ENCODE data around the gene KRT71.

The KRT71 gene

DNA sequence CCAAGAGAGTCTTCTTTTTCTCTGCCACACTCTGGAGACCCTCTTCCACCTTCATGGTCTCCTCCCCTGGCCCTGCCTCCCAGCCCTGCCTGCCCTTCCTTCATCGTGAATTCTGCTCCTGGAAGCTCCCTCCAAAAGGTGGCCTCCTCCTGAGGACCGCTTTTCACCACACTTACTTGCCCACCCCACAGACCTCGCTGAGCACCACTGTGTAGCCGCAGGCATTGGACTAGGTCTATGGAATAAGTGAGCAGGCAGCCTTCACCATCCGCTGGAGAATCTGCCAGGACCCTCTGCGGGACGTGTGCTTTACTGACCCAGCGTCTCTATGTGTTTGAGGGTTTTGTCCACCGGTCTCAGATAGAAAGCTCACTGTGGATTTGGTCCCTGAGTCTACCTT lies 23.1 kb downstream of the KRT71 start:
- no peak overlapping the region for H3K4me2 ChIP-seq (ENCODE audit: low read depth, low read length)
- H3K27me3 ChIP-seq (replicated peaks; ENCODE audit: insufficient read depth, low read length) = peaks cover 45% of the 10 kb centered on the region
- no peaks in the 10 kb centered on the region for H4K20me1 ChIP-seq (ENCODE audit: insufficient read depth, low read length)
- no peak overlapping the region for H3K27ac ChIP-seq (ENCODE audit: low read length)
- no peaks in the 10 kb centered on the region for H3K79me2 ChIP-seq (ENCODE audit: low read length)
- no peaks in the 10 kb centered on the region for H3K9me2 ChIP-seq (replicated peaks; ENCODE audit: insufficient read depth, low read length)
- H2AFZ ChIP-seq (ENCODE audit: low read length) = no peak overlapping the region
- H3K9ac ChIP-seq (ENCODE audit: low read length) = no peak overlapping the region
- no peak for DNase-seq
- no peaks in the 10 kb centered on the region for H3K4me1 ChIP-seq (ENCODE audit: low read length)
- H3K9me3 ChIP-seq (replicated peaks; ENCODE audit: insufficient read depth, low read length) = no peaks in the 10 kb centered on the region
- H3F3A ChIP-seq (ENCODE audit: insufficient read depth, low read length) = no peaks in the 10 kb centered on the region
- H3K4me3 ChIP-seq (ENCODE audit: low read length) = no peak overlapping the region
- TF ChIP-seq EZH2phosphoT487 (IDR thresholded peaks at IDR 0.05; ENCODE audit: low read length) (no peak), EZH2 (optimal IDR thresholded peaks at IDR 0.05; ENCODE audit: low read depth, low read length) (no peak)
- TF ChIP-seq, protein P1, sequence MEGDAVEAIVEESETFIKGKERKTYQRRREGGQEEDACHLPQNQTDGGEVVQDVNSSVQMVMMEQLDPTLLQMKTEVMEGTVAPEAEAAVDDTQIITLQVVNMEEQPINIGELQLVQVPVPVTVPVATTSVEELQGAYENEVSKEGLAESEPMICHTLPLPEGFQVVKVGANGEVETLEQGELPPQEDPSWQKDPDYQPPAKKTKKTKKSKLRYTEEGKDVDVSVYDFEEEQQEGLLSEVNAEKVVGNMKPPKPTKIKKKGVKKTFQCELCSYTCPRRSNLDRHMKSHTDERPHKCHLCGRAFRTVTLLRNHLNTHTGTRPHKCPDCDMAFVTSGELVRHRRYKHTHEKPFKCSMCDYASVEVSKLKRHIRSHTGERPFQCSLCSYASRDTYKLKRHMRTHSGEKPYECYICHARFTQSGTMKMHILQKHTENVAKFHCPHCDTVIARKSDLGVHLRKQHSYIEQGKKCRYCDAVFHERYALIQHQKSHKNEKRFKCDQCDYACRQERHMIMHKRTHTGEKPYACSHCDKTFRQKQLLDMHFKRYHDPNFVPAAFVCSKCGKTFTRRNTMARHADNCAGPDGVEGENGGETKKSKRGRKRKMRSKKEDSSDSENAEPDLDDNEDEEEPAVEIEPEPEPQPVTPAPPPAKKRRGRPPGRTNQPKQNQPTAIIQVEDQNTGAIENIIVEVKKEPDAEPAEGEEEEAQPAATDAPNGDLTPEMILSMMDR (IDR thresholded peaks at IDR 0.05; ENCODE audit: low read length) = no peak
- no peaks in the 10 kb centered on the region for H3K36me3 ChIP-seq (replicated peaks; ENCODE audit: insufficient read depth, low read length)

DNA sequence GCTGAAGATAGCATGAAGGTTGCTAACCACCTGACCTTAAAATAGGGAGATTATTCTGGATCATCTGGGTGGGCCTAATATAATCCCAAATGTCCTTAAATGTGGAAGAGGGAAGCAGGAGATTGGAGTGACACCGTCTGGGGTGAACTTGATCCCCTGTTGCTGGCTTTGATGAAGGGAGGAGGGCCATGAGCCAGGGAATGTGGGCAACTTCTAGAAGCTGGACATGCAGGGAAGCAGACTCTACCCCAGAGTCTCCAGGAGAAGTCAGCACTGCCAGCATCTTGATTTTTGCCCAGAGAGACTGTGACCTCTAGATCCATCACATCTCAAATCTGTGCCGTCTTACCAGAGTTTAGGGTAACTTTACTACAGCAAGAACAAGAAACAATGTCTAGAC lies 23.5 kb downstream of the KRT71 start:
- Histone ChIP-seq H3K27ac (ENCODE audit: low read length) (no peak overlapping the region), H4K20me1 (ENCODE audit: insufficient read depth, low read length) (no peaks in the 10 kb centered on the region), H3K36me3 (replicated peaks; ENCODE audit: insufficient read depth, low read length) (no peaks in the 10 kb centered on the region), H3K79me2 (ENCODE audit: low read length) (no peaks in the 10 kb centered on the region), H3K4me3 (ENCODE audit: low read length) (no peak overlapping the region), H3K9ac (ENCODE audit: low read length) (no peak overlapping the region), H3F3A (ENCODE audit: insufficient read depth, low read length) (no peaks in the 10 kb centered on the region), H3K9me3 (replicated peaks; ENCODE audit: insufficient read depth, low read length) (no peaks in the 10 kb centered on the region), H3K4me2 (ENCODE audit: low read depth, low read length) (no peak overlapping the region), H3K9me2 (replicated peaks; ENCODE audit: insufficient read depth, low read length) (no peaks in the 10 kb centered on the region), H3K4me1 (ENCODE audit: low read length) (no peaks in the 10 kb centered on the region), H3K27me3 (replicated peaks; ENCODE audit: insufficient read depth, low read length) (peaks cover 49% of the 10 kb centered on the region), H2AFZ (ENCODE audit: low read length) (no peak overlapping the region)
- TF ChIP-seq, protein P1 (IDR thresholded peaks at IDR 0.05; ENCODE audit: low read length) = no peak
- no peak for TF ChIP-seq EZH2 (optimal IDR thresholded peaks at IDR 0.05; ENCODE audit: low read depth, low read length)
- TF ChIP-seq EZH2phosphoT487 (IDR thresholded peaks at IDR 0.05; ENCODE audit: low read length) = no peak
- DNase-seq = no peak

DNA sequence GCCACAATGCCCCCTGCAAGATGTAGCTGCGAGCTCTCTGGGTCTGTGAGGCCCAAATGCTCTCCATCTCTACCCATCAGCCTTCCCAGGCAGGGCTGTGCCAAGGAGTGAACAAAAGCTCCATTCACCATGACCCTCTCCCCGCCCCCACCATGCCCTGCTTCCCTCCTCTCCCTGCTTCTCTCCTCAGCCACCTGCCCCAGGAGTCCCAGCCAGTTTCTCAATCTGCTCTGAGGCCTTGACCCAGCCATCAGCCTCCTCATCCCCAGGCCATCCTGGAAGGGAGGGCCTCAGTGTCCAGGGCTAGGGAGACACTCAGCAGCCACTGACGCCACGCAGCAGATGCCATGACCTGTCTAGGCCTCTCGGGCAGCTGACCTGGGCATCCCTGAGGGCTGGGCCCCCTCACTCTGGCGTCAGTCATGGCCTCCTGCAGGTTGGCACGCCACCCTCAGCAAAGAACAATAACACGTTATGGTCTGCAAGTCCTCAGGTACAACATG lies 24.3 kb downstream of the KRT71 start:
- Histone ChIP-seq H3K9me3 (replicated peaks; ENCODE audit: insufficient read depth, low read length) (no peaks in the 10 kb centered on the region), H3K9me2 (replicated peaks; ENCODE audit: insufficient read depth, low read length) (no peaks in the 10 kb centered on the region), H3K79me2 (ENCODE audit: low read length) (no peaks in the 10 kb centered on the region), H2AFZ (ENCODE audit: low read length) (no peak overlapping the region), H3F3A (ENCODE audit: insufficient read depth, low read length) (no peaks in the 10 kb centered on the region), H3K4me2 (ENCODE audit: low read depth, low read length) (no peak overlapping the region), H3K27ac (ENCODE audit: low read length) (no peak overlapping the region), H3K4me1 (ENCODE audit: low read length) (no peaks in the 10 kb centered on the region), H3K4me3 (ENCODE audit: low read length) (no peak overlapping the region), H4K20me1 (ENCODE audit: insufficient read depth, low read length) (no peaks in the 10 kb centered on the region), H3K9ac (ENCODE audit: low read length) (no peak overlapping the region), H3K36me3 (replicated peaks; ENCODE audit: insufficient read depth, low read length) (no peaks in the 10 kb centered on the region), H3K27me3 (replicated peaks; ENCODE audit: insufficient read depth, low read length) (peaks cover 52% of the 10 kb centered on the region)
- no peak for DNase-seq
- TF ChIP-seq EZH2 (optimal IDR thresholded peaks at IDR 0.05; ENCODE audit: low read depth, low read length) = no peak
- no peak for TF ChIP-seq EZH2phosphoT487 (IDR thresholded peaks at IDR 0.05; ENCODE audit: low read length)
- TF ChIP-seq, protein P1 (IDR thresholded peaks at IDR 0.05; ENCODE audit: low read length) = no peak
